Measurements from ENCODE around the gene MYOG.

The MYOG gene

GRCh38 chr1:203037509-203038190, 48.2 kb downstream of the MYOG start:
- DNase-seq (ENCODE audit: low read depth, low spot score): no peak
- no peak overlapping the region for H3K27ac ChIP-seq

GRCh38 chr1:203036537-203036936, 49.3 kb downstream of the MYOG start:
- no peak for DNase-seq (ENCODE audit: low read depth, low spot score)
- H3K27ac ChIP-seq: no peak overlapping the region

- no peak for DNase-seq (ENCODE audit: low read depth, low spot score)
- H3K27ac ChIP-seq: no peak overlapping the region
Observed at GRCh38 chr1:203036135-203036534, 49.7 kb downstream of the MYOG start.

GRCh38 chr1:203035111-203036000, 50.5 kb downstream of the MYOG start:
- no peak overlapping the region for H3K27ac ChIP-seq
- no peak for DNase-seq (ENCODE audit: low read depth, low spot score)

- no peak overlapping the region for H3K27ac ChIP-seq
- no peak for DNase-seq (ENCODE audit: low read depth, low spot score)
Observed at GRCh38 chr1:203034422-203035110, 51.2 kb downstream of the MYOG start.

- DNase-seq (ENCODE audit: low read depth, low spot score): no peak
- H3K27ac ChIP-seq: no peak overlapping the region
Observed at GRCh38 chr1:203033917-203034316, 51.9 kb downstream of the MYOG start.

GRCh38 chr1:203033287-203033686, 52.5 kb downstream of the MYOG start:
- DNase-seq (ENCODE audit: low read depth, low spot score): no peak

More at GRCh38 chr1:203033287-203033686, 52.5 kb downstream of the MYOG start:
- H3K27ac ChIP-seq: no peak overlapping the region

Measured in epithelial cell of prostate (primary cell).